ENCODE results near the gene AKAP8.
"Not testable (repeated sequence)": the region's sequence is repeated elsewhere in the genome, so short reads cannot be mapped to it uniquely, and the experiment has no call there.

DNA sequence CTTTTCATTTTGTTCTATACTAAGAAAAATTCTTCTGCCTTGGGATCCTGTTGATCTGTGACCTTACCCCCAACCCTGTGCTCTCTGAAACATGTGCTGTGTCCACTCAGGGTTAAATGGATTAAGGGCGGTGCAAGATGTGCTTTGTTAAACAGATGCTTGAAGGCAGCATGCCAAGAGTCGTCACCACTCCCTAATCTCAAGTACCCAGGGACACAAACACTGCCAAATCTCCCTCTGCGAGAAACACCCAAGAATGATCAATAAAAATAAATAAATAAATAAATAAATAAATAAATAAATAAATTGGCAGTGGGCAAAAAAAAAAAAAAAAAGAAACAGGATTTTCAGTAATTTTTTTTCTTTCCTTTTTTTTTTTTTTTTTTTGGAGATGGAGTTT is 15.8 kb downstream of the AKAP8 start:
- TF ChIP-seq, protein P1, sequence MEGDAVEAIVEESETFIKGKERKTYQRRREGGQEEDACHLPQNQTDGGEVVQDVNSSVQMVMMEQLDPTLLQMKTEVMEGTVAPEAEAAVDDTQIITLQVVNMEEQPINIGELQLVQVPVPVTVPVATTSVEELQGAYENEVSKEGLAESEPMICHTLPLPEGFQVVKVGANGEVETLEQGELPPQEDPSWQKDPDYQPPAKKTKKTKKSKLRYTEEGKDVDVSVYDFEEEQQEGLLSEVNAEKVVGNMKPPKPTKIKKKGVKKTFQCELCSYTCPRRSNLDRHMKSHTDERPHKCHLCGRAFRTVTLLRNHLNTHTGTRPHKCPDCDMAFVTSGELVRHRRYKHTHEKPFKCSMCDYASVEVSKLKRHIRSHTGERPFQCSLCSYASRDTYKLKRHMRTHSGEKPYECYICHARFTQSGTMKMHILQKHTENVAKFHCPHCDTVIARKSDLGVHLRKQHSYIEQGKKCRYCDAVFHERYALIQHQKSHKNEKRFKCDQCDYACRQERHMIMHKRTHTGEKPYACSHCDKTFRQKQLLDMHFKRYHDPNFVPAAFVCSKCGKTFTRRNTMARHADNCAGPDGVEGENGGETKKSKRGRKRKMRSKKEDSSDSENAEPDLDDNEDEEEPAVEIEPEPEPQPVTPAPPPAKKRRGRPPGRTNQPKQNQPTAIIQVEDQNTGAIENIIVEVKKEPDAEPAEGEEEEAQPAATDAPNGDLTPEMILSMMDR (IDR thresholded peaks at IDR 0.05), result not testable (repeated sequence)
- not testable (repeated sequence) for TF ChIP-seq POLR2A (IDR thresholded peaks at IDR 0.05)
